Measurements from ENCODE around the gene FCER1G.

DNA sequence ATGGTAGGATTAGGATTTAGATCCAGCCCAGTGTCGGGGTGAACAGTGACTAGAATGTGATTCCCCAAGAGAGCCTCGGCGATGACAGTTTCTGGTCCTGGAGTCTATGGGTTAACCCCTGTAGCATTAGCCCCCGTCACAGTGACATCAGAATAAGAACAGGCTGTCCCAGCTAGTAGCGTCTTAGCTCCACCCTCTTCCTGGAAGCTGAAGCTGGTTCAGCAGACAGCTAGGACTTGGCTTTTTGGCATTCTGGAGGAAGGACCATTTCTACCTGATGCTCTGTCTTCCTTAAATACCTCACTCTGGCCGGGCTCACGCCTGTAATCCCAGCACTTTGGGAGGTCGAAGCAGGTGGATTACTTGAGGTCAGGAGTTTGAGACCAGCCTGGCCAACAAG, 7.9 kb upstream of the FCER1G start:
- no peak for TF ChIP-seq EZH2 (IDR thresholded peaks at IDR 0.05; ENCODE audit: borderline replicate concordance, insufficient read depth, low read length, poor library complexity, severe bottlenecking)
- no peak for TF ChIP-seq CTCF (IDR thresholded peaks at IDR 0.05; ENCODE audit: poor library complexity, severe bottlenecking)
- no peak for TF ChIP-seq REST (IDR thresholded peaks at IDR 0.05; ENCODE audit: borderline replicate concordance)
- TF ChIP-seq RAD21 (conservative IDR thresholded peaks at IDR 0.05), result no peak
- TF ChIP-seq EP300 (conservative IDR thresholded peaks at IDR 0.05; ENCODE audit: poor library complexity, severe bottlenecking), result no peak
- no peak for TF ChIP-seq POLR2AphosphoS5 (IDR thresholded peaks at IDR 0.05)
- TF ChIP-seq SMC3 (conservative IDR thresholded peaks at IDR 0.05; ENCODE audit: poor library complexity), result no peak
- no peak for TF ChIP-seq MXI1 (conservative IDR thresholded peaks at IDR 0.05; ENCODE audit: poor library complexity, severe bottlenecking)
